CD4-positive, CD25-positive, alpha-beta regulatory T cell (primary cell): ENCODE results near the gene SUSD4. TPM values are rescaled to one million over a fixed set of nuclear protein-coding genes. Genes with fewer than 3 reads are reported as not detected.

Experiments used
- ATAC-seq, 2 donors: fragments of 150-1000 bp; cut with Tn5 transposase; one replicate each; pipeline ENCODE4 v1.10.0; 2021; ENCODE audit warnings: low read depth in 2 of 2, moderate number of reproducible peaks in 2 of 2, moderate library complexity in 1 of 2
- DNase-seq, 3 donors: peaks; one replicate each; pipeline versions ENCODE4 v3.0.0 to v3.0.0-alpha.2; 2012 to 2022; ENCODE audit warnings: mixed read lengths in 1 of 3
- H3K27ac ChIP-seq: one replicate; pipeline ENCODE4 v1.7.0; 2013; ENCODE audit warnings: mild to moderate bottlenecking, low read length; ENCODE audit not compliant: insufficient read depth, poor library complexity, severe bottlenecking
- H3K27me3 ChIP-seq: one replicate; pipeline ENCODE4 v1.7.0; 2013; ENCODE audit warnings: low read length; ENCODE audit not compliant: control insufficient read depth, insufficient read depth
- H3K36me3 ChIP-seq: one replicate; pipeline ENCODE4 v1.7.0; 2013; ENCODE audit warnings: mild to moderate bottlenecking, low read length, moderate library complexity; ENCODE audit not compliant: control insufficient read depth, insufficient read depth
- H3K4me1 ChIP-seq: 2 replicates; pipeline ENCODE4 v1.7.0; 2013; ENCODE audit warnings: mild to moderate bottlenecking, low read length; ENCODE audit not compliant: insufficient read depth, control insufficient read depth, poor library complexity, severe bottlenecking
- H3K4me3 ChIP-seq: one replicate; pipeline ENCODE4 v1.7.0; 2013; ENCODE audit warnings: low read depth, mild to moderate bottlenecking, low read length, moderate library complexity
- H3K9me3 ChIP-seq, 2 experiments: 1 replicate in 1 of 2; 2 replicates in 1 of 2; pipeline ENCODE4 v1.7.0; 2013; ENCODE audit warnings: low read length in 2 of 2, mild to moderate bottlenecking in 1 of 2, moderate library complexity in 1 of 2; ENCODE audit not compliant: control insufficient read depth in 2 of 2
- H3K27ac Mint-ChIP-seq, 3 donors: one replicate each; pipeline ENCODE4 v1.8.0; 2020 to 2022; ENCODE audit warnings: mild to moderate bottlenecking in 3 of 3, mixed read lengths in 3 of 3, moderate library complexity in 2 of 3
- H3K27me3 Mint-ChIP-seq: one replicate; pipeline ENCODE4 v1.8.0; 2022; ENCODE audit warnings: mild to moderate bottlenecking, mixed read lengths
- H3K36me3 Mint-ChIP-seq: one replicate; pipeline ENCODE4 v1.8.0; 2020; ENCODE audit warnings: mixed read lengths
- H3K4me1 Mint-ChIP-seq, 4 donors: one replicate each; pipeline ENCODE4 v1.8.0; 2020 to 2022; ENCODE audit warnings: mixed read lengths in 4 of 4, mild to moderate bottlenecking in 1 of 4
- H3K4me3 Mint-ChIP-seq, 4 donors: one replicate each; pipeline ENCODE4 v1.8.0; 2020 to 2022; ENCODE audit warnings: mild to moderate bottlenecking in 4 of 4, mixed read lengths in 4 of 4, moderate library complexity in 3 of 4
- H3K9me3 Mint-ChIP-seq, 7 donors: one replicate each; pipeline ENCODE4 v1.8.0; 2020 to 2022; ENCODE audit warnings: mixed read lengths in 7 of 7, mild to moderate bottlenecking in 3 of 7, moderate library complexity in 2 of 7
- polyA plus RNA-seq, 4 donors: library from polyadenylated mRNA; unstranded; fragments of 300-500 nt; fragmentation: Illumina TruSeq; gene quantifications; one replicate each; pipeline ENCODE4 v1.2.3, GENCODE V29; 2021
- total RNA-seq: library from RNA; stranded (reverse); gene quantifications from one replicate; pipeline ENCODE4 v1.2.3, GENCODE V29; 2022

SUSD4 gene
- total and polyA plus RNA-seq, 5 donors from 2014 or later = 2.4 to 6.5 (median 5.0) TPM

DNA sequence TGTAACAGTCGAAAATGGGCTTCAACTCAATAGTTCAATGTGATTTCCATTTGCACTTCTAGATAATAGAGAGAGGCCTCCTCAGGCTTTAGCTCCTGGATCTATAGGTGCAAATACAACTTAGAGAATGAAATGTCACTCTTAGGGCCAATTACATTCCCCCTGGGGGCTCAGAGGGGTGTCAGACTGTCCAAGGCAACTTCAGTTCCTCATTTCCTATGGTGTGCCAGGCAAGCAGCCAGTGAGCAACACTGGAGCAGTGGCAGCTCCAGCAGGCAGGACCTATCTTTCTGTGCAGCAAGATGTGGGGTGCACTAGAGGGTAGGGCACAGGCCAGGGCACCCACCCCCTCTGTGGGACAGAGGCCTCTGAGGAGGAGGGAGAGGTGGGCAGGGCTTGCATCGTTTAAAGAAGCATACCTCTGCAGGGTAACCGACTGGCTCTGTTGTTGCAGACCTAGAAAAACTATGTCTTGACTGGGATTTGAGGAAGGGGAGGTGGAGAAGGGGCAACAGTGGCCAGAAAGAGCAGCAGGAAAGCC lies 97.3 kb downstream of the SUSD4 start:
- Histone ChIP-seq H3K27ac (no peak overlapping the region), H3K9me3 (no peaks in the 10 kb centered on the region), H3K36me3 (no peaks in the 10 kb centered on the region), H3K27me3 (no peaks in the 10 kb centered on the region), H3K4me3 (no peak overlapping the region), H3K4me1 (no peaks in the 10 kb centered on the region)
- Mint-ChIP-seq H3K27me3 (peaks cover 6% of the 10 kb centered on the region), H3K27ac (no peak overlapping the region), H3K9me3 (peaks cover 0 to 2% (median 0%) of the 10 kb centered on the region in 7 donors), H3K4me3 (no peak overlapping the region), H3K4me1 (no peaks in the 10 kb centered on the region), H3K36me3 (no peaks in the 10 kb centered on the region)
- no peak for ATAC-seq
- DNase-seq = no peak

DNA sequence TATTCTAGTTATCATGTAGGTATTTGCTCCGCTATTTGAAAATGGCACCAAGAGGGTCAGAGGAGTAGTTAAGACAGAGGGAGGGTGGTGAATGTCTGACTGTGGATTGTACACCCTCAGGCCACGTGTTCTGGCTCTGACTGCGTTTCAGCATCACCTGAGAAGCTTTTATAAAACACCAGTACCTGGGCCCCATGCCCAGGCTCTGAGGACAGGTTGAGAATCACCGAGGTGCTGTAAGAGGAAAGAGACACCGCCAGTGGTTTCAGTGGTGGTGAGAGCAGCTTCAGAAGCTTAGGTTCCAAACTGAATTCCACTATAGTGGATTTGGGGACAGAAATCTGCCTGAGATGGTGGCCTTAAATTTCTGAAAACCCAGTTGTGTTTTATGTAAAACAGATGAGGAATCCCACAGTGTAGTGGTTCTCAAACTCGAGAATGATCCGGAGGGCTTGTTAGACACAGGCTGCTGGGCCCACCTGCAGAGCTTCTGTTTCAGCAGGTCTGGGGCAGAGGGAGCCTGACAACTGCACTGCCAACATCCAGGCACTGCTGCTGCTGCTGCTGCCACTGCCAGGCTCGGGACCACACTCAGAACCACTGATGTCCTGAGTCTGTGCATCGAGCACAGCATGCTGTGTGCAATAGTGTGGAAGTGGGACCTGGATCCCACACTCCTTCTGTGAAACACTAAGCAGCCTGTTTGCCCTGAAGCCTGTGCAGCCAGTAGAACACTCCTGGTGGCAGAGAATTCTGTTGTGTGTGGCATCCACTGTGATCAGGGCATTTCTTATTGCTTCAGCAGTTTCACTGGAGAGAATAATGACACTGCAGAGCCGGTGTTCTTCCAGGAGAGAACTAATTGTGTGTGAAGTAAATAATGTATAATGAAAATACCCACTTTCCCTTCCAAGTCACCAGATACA lies 98.7 kb downstream of the SUSD4 start:
- Mint-ChIP-seq H3K27me3 (peaks cover 6% of the 10 kb centered on the region), H3K36me3 (no peaks in the 10 kb centered on the region), H3K4me3 (no peak overlapping the region), H3K27ac (peak overlapping the region in 1 of 3 donors; percentile 3), H3K9me3 (peaks cover 0 to 2% (median 0%) of the 10 kb centered on the region in 7 donors), H3K4me1 (no peaks in the 10 kb centered on the region)
- Histone ChIP-seq H3K4me1 (no peaks in the 10 kb centered on the region), H3K36me3 (no peaks in the 10 kb centered on the region), H3K27me3 (no peaks in the 10 kb centered on the region), H3K27ac (no peak overlapping the region), H3K4me3 (no peak overlapping the region), H3K9me3 (no peaks in the 10 kb centered on the region)
- DNase-seq = no peak
- no peak for ATAC-seq

DNA sequence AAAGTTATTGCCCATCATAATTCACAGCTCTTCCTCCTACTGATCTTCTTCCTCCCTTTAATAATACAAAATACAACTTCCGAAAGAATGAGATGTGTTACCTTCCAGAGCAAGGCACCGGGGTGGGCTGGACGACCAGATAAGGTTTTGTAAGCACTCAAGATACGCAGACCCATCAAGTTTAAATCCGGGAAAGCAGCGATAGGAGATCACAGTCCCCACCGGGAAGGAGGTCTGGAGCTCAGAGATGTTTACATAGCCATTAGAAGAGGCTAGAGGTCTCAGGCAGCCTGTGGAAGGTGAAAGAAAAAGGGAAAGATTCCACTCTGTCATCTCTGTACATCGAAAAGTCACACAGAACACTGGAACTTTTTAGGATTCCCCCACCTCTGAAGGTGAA lies 99.4 kb downstream of the SUSD4 start:
- Mint-ChIP-seq H3K9me3 (peaks cover 0 to 2% (median 0%) of the 10 kb centered on the region in 7 donors), H3K27me3 (peaks cover 6% of the 10 kb centered on the region)
- H3K27me3 ChIP-seq = no peaks in the 10 kb centered on the region

DNA sequence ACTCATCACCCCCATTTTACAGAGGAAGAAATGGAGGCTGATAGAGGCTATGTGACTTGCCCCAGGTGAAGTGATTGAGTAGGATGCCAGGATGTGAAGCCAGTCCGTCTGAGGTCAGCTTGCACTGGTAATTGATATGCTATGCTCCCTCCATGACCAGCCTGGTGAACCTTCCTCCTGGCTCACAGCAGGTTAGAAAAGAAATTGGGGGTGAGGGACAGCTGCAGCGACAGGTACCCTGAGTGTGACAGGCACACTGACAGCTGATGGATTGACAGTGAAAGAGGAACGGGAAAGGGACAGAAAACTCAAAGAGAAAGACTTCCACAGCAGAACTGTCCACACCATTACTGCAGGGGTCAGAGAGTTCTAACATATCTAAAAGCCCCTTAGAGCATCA lies 102.1 kb downstream of the SUSD4 start:
- Histone ChIP-seq H3K36me3 (no peaks in the 10 kb centered on the region), H3K4me1 (no peaks in the 10 kb centered on the region), H3K9me3 (no peaks in the 10 kb centered on the region), H3K27ac (no peak overlapping the region), H3K27me3 (no peaks in the 10 kb centered on the region), H3K4me3 (no peak overlapping the region)
- Mint-ChIP-seq H3K4me3 (no peak overlapping the region), H3K36me3 (no peaks in the 10 kb centered on the region), H3K27ac (peak overlapping the region in 1 of 3 donors; percentile 21), H3K27me3 (peaks cover 6% of the 10 kb centered on the region), H3K9me3 (peaks cover 0 to 2% (median 0%) of the 10 kb centered on the region in 7 donors), H3K4me1 (no peaks in the 10 kb centered on the region)
- no peak for ATAC-seq
- DNase-seq = no peak

More for the DNA sequence above, 99.4 kb downstream of the SUSD4 start:
- DNase-seq (no peak), ATAC-seq (no peak)
- H3K9me3 ChIP-seq = no peaks in the 10 kb centered on the region
- no peak overlapping the region for H3K4me3 ChIP-seq
- no peak overlapping the region for H3K27ac Mint-ChIP-seq
- no peaks in the 10 kb centered on the region for H3K4me1 ChIP-seq
- no peaks in the 10 kb centered on the region for H3K36me3 ChIP-seq
- H3K36me3 Mint-ChIP-seq = no peaks in the 10 kb centered on the region
- no peak overlapping the region for H3K4me3 Mint-ChIP-seq
- no peak overlapping the region for H3K27ac ChIP-seq
- no peaks in the 10 kb centered on the region for H3K4me1 Mint-ChIP-seq

DNA sequence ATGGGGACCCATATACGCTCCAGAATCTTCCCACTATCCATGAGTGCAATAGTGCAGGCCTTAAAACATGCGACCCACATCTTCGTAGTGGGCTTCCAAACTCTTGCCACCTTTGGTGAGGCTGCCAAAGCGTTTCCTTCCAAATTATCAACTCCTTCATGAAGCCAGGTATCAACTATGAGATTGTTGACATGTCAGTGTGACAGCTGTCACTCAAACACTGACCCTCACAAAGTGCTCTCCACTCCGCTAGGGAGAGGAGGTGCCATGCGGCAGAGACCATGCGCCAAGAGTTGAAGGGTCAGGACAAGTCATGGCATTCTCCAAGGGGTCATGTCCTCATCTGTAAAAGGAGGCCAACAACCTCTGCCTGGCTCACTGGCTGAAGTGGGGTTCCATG lies 103.3 kb downstream of the SUSD4 start:
- no peak for ATAC-seq

DNA sequence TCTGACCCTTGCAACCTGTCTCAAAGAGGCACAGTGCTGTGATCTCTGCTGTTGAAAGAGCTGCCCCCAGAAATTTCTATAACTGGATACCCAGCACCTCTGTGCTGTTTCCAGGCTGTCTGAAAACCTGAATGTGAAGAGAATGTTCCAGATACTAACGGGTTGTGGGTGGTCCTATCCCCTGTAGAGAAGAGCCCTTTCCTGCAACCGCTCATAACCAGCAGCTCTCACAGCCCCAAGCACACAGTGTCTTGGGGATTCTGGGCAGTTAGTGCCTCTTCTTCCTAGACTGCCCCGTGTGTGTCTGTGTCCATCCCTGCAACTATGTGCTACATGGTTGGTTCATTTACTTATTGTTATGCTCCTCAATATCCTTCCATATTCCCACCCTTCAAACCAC lies 104.5 kb downstream of the SUSD4 start:
- Histone ChIP-seq H3K9me3 (no peaks in the 10 kb centered on the region), H3K27ac (no peak overlapping the region), H3K27me3 (no peaks in the 10 kb centered on the region), H3K36me3 (no peaks in the 10 kb centered on the region), H3K4me1 (no peaks in the 10 kb centered on the region), H3K4me3 (no peak overlapping the region)
- ATAC-seq (no peak), DNase-seq (no peak)
- Mint-ChIP-seq H3K4me1 (no peaks in the 10 kb centered on the region), H3K27me3 (peaks cover 6% of the 10 kb centered on the region), H3K36me3 (peaks cover 4% of the 10 kb centered on the region), H3K9me3 (peaks cover 0 to 2% (median 0%) of the 10 kb centered on the region in 7 donors), H3K4me3 (no peak overlapping the region), H3K27ac (no peak overlapping the region)

More for the DNA sequence above, 103.3 kb downstream of the SUSD4 start:
- no peak overlapping the region for H3K27ac ChIP-seq
- H3K4me3 Mint-ChIP-seq = no peak overlapping the region
- H3K4me1 ChIP-seq = no peaks in the 10 kb centered on the region
- peaks cover 4% of the 10 kb centered on the region for H3K36me3 Mint-ChIP-seq
- H3K9me3 Mint-ChIP-seq = peaks cover 0 to 2% (median 0%) of the 10 kb centered on the region in 7 donors
- H3K4me3 ChIP-seq = no peak overlapping the region
- H3K27me3 ChIP-seq = no peaks in the 10 kb centered on the region
- no peaks in the 10 kb centered on the region for H3K9me3 ChIP-seq
- DNase-seq = no peak
- H3K27me3 Mint-ChIP-seq = peaks cover 6% of the 10 kb centered on the region
- no peaks in the 10 kb centered on the region for H3K36me3 ChIP-seq
- H3K27ac Mint-ChIP-seq = peak overlapping the region in 1 of 3 donors; percentile 16
- H3K4me1 Mint-ChIP-seq = no peaks in the 10 kb centered on the region

DNA sequence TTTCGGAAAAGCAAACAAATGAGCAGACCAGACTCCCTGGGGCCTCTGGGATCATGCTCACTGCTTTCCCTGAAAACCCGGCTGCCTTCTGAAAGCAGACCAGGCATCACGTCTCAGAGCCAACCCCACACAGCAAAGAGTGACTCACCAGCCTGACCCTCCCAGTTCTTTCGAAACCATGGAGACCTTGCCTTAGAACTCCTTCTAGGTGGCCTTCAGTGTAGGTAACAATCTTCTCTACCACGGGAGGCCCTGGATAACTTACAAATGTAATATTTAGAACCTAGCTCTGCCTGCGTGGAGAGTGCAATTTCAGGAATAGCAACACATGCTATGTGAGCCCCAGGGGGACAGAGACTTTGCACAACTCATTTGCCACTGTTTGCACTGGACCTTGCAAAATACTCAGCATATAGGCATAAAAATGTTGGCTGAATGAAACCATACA lies 105.2 kb downstream of the SUSD4 start:
- ATAC-seq (no peak), DNase-seq (no peak)

More for the DNA sequence above, 105.2 kb downstream of the SUSD4 start:
- Histone ChIP-seq H3K36me3 (no peaks in the 10 kb centered on the region), H3K27ac (no peak overlapping the region), H3K9me3 (no peaks in the 10 kb centered on the region), H3K27me3 (no peaks in the 10 kb centered on the region), H3K4me1 (no peaks in the 10 kb centered on the region), H3K4me3 (no peak overlapping the region)
- H3K27me3 Mint-ChIP-seq = peaks cover 4% of the 10 kb centered on the region
- H3K9me3 Mint-ChIP-seq = peaks cover 0 to 2% (median 0%) of the 10 kb centered on the region in 7 donors
- H3K36me3 Mint-ChIP-seq = peaks cover 4% of the 10 kb centered on the region
- no peak overlapping the region for H3K27ac Mint-ChIP-seq
- no peak overlapping the region for H3K4me3 Mint-ChIP-seq
- no peaks in the 10 kb centered on the region for H3K4me1 Mint-ChIP-seq
